Right lobe of liver (tissue), 6 donors: ENCODE data around the gene PARVB. TPM values are rescaled to one million over a fixed set of nuclear protein-coding genes. Genes with fewer than 3 reads are reported as not detected.

Experiments used
- ATAC-seq, 4 donors: fragments of 200-7000 bp; cut with Tn5 transposase; one replicate each; pipeline ENCODE4 v1.9.1; 2020; ENCODE audit warnings: mild to moderate bottlenecking in 4 of 4, moderate library complexity in 4 of 4
- DNase-seq, 3 donors: peaks; one replicate each; pipeline ENCODE4 v3.0.0-alpha.2; 2020
- H3K27ac ChIP-seq, 3 donors: fragments of 200-600 bp; one replicate each; pipeline ENCODE4 v1.8.0; 2022
- H3K27me3 ChIP-seq, 2 donors: fragments of 200-600 bp; one replicate each; pipeline ENCODE4 v1.8.0; 2022
- H3K36me3 ChIP-seq, 4 donors: fragments of 200-600 bp; sonication (generic) in 1 of 4; one replicate each; pipeline versions ENCODE4 v1.5.1 to v1.8.0; 2017 to 2022; ENCODE audit warnings: control low read depth in 1 of 4
- H3K4me1 ChIP-seq, 4 donors: fragments of 200-600 bp; sonication (generic) in 1 of 4; one replicate each; pipeline versions ENCODE4 v1.5.1 to v1.8.0; 2017 to 2022; ENCODE audit warnings: control low read depth in 1 of 4
- H3K4me3 ChIP-seq, 3 donors: fragments of 200-600 bp; one replicate each; pipeline ENCODE4 v1.8.0; 2022
- H3K9me3 ChIP-seq, 4 donors: fragments of 200-600 bp; sonication (generic) in 1 of 4; one replicate each; pipeline versions ENCODE4 v1.5.1 to v1.8.0; 2017 to 2022; ENCODE audit warnings: control low read depth in 1 of 4
- POLR2A ChIP-seq: fragments of 450-650 bp; IDR thresholded peaks from one replicate; pipeline ENCODE4 v1.6.1; 2017; ENCODE audit warnings: antibody characterized with exemption, mild to moderate bottlenecking
- WGBS: methylation state at CpG from one replicate; pipeline ENCODE4 v1.1.6; 2018; ENCODE audit warnings: low coverage, low lambda C conversion rate; ENCODE audit not compliant: insufficient coverage; ENCODE audit errors: missing lambda C conversion rate; 5-methylcytosine and 5-hydroxymethylcytosine counted together
- intact Hi-C, 2 donors: fragments of 100-400 bp; cut with DNase I; formaldehyde crosslinking; loops; one replicate each; pipeline versions ENCODE4 v1.11.2 to v1.14.1; 2022
- total RNA-seq, 6 experiments: library from RNA; depleted of rRNA in 2 of 6; stranded (reverse); fragments of >200 nt in 2 of 6; fragmentation: NEBNext Ultra II Directional in 3 of 6; extraction: Animal tissue kit (Norgen Biotek cat#: 25700) in 3 of 6; gene quantifications; one replicate each; pipeline versions ENCODE4 v1.1.0 to v1.2.4, GENCODE V29; 2016 to 2023
- TF ChIP-seq, protein P1 (sequence below), 4 donors: fragments of 200-600 bp in 3 of 4; fragments of 450-650 bp in 1 of 4; IDR thresholded peaks; one replicate each; pipeline versions ENCODE4 v1.5.1 to v1.8.0; 2016 to 2022; ENCODE audit warnings: antibody characterized with exemption in 4 of 4, mild to moderate bottlenecking in 2 of 4
- donor health status: DM: no; HTN: yes; CAD: no.
- donor health status: DM: no; HTN: no; CAD: no.
- donor health status: DM: no; HTN: no; CAD: no.
- donor health status: DM: no; HTN: yes; CAD: no.
- donor health status: DM: no; HTN: yes; CAD: no.

Gene PARVB
- total RNA-seq, 6 experiments from 2014 or later = 14.2 to 21.3 (median 15.2) TPM

DNA sequence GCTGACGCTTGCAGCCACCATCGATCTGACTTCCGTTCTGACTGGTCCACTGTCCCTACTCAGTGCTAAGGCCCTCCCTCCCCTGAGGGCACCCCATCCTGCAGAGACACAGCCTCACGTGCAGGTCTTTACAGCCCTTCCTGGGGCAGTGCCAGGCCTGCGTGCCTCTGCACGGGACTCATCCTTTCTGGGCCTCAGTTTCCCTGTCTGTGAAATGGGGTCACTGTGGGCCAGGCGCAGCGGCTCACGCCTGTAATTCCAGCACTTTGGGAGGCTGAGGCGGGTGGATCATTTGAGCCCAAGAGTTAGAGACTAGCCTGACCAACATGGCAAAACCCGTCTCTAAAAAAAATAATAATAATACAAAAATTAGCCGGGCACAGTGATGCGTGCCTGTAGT is 138.9 kb downstream of the PARVB start:
- Histone ChIP-seq H3K4me3 (no peak overlapping the region), H3K4me1 (no peaks in the 10 kb centered on the region), H3K36me3 (no peaks in the 10 kb centered on the region), H3K27ac (no peak overlapping the region), H3K27me3 (no peaks in the 10 kb centered on the region), H3K9me3 (no peaks in the 10 kb centered on the region)
- WGBS = 71% methylated on average over 7 of the region's 13 CpGs
- intact Hi-C loops = no loop called here
- no peak for ATAC-seq
- TF ChIP-seq, protein P1, sequence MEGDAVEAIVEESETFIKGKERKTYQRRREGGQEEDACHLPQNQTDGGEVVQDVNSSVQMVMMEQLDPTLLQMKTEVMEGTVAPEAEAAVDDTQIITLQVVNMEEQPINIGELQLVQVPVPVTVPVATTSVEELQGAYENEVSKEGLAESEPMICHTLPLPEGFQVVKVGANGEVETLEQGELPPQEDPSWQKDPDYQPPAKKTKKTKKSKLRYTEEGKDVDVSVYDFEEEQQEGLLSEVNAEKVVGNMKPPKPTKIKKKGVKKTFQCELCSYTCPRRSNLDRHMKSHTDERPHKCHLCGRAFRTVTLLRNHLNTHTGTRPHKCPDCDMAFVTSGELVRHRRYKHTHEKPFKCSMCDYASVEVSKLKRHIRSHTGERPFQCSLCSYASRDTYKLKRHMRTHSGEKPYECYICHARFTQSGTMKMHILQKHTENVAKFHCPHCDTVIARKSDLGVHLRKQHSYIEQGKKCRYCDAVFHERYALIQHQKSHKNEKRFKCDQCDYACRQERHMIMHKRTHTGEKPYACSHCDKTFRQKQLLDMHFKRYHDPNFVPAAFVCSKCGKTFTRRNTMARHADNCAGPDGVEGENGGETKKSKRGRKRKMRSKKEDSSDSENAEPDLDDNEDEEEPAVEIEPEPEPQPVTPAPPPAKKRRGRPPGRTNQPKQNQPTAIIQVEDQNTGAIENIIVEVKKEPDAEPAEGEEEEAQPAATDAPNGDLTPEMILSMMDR (IDR thresholded peaks at IDR 0.05) = no peak
- TF ChIP-seq POLR2A = no peak
- DNase-seq = no peak

GRCh38 chr22:44163536-44163935 is 139.4 kb downstream of the PARVB start:
- H3K9me3 ChIP-seq = no peaks in the 10 kb centered on the region
- no peak for TF ChIP-seq POLR2A
- TF ChIP-seq, protein P1 (IDR thresholded peaks at IDR 0.05) = no peak
- no peak for ATAC-seq
- intact Hi-C loops = no loop called here
- no peak overlapping the region for H3K4me3 ChIP-seq
- WGBS = 50% methylated on average over 1 of the region's 18 CpGs
- no peak overlapping the region for H3K27ac ChIP-seq
- no peaks in the 10 kb centered on the region for H3K4me1 ChIP-seq
- H3K27me3 ChIP-seq = no peaks in the 10 kb centered on the region
- no peak for DNase-seq
- no peaks in the 10 kb centered on the region for H3K36me3 ChIP-seq

DNA sequence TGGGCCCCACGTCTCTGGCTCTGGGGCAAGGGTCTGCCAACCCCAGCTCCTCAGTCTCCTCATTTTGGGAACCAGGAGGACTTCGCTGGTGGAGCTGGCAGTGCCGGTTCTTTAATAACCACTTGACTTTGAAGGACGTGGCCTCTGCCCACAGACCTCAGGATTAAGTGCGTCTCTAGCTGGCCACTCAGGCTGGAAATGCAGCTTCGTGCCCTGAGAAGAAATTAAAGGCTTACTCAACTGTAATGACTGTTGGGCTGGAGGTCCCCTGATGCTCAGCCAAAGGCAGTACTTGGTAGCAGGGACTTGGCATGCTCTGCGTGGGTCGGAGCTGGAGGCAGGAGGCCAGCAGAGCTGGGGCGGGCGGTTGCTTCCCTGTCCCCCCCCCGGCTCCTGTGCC is 139.9 kb downstream of the PARVB start:
- TF ChIP-seq POLR2A = no peak
- TF ChIP-seq, protein P1 (IDR thresholded peaks at IDR 0.05) = no peak
- intact Hi-C loops = no loop called here
- Histone ChIP-seq H3K36me3 (no peaks in the 10 kb centered on the region), H3K27me3 (no peaks in the 10 kb centered on the region), H3K4me3 (no peak overlapping the region), H3K27ac (no peak overlapping the region), H3K9me3 (no peaks in the 10 kb centered on the region), H3K4me1 (no peaks in the 10 kb centered on the region)
- ATAC-seq (no peak), DNase-seq (no peak)
- WGBS = 57% methylated on average over 3 of the region's 11 CpGs

DNA sequence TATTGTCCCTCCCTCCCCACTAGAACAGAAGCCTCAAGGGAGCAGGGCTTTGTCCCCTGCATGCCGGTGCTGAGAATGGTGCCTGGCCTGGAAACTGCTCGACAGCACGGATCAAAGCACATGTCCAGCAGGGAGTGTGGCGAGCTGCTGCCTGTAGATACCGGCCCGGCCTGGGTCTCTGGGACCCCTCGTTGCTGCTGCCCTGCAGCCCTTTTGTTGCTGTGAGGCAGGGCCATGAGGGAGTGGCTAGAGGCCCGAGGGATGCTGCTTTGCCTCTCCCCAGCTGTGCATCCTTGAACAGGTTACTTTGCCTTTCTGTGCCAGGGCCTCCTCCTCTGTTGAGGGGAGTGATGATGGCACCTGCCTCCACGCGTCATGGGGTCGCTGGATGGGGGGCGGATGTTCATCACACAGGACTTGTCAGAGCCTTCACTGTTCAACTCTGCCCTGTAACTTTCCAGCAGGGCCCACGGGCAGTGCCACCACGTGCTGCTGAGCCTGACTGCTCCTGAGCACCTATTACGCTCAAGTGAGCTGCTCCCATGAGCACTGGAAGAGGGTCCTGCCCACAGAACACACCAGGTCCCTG is 141.3 kb downstream of the PARVB start:
- no peaks in the 10 kb centered on the region for H3K36me3 ChIP-seq
- intact Hi-C loops = no loop called here
- ATAC-seq = no peak
- 79% methylated on average over 4 of the region's 15 CpGs for WGBS
- H3K27me3 ChIP-seq = no peaks in the 10 kb centered on the region
- no peak overlapping the region for H3K4me3 ChIP-seq
- no peaks in the 10 kb centered on the region for H3K4me1 ChIP-seq
- TF ChIP-seq POLR2A = no peak
- TF ChIP-seq, protein P1 (IDR thresholded peaks at IDR 0.05) = no peak
- DNase-seq = no peak
- no peaks in the 10 kb centered on the region for H3K9me3 ChIP-seq
- no peak overlapping the region for H3K27ac ChIP-seq
